DMS79 (cell line): ENCODE results near the gene ACCSL.
A peak's percentile ranks its signal among the peaks of the same experiment; 100 is the strongest.

ENCODE experiments used
- DNase-seq: peaks from one replicate; lab custom pipeline; 2025; lab: John Stamatoyannopoulos, UW

ACCSL gene

GRCh38 chr11:44018829-44019228 lies 29.0 kb upstream of the ACCSL start:
- no peak for DNase-seq

- no peak for DNase-seq
These were observed 22.8 kb upstream of the ACCSL start for GRCh38 chr11:44024977-44025376.

- no peak for DNase-seq
These were observed 22.1 kb upstream of the ACCSL start for GRCh38 chr11:44025727-44026126.

- DNase-seq, result no peak
These were observed 19.4 kb upstream of the ACCSL start for GRCh38 chr11:44028401-44028800.

GRCh38 chr11:44028816-44029506 lies 18.8 kb upstream of the ACCSL start:
- no peak for DNase-seq

- DNase-seq, result no peak
These were observed 18.3 kb upstream of the ACCSL start for GRCh38 chr11:44029507-44029845.

- DNase-seq, result no peak
These were observed 17.5 kb upstream of the ACCSL start for GRCh38 chr11:44029977-44030911.

GRCh38 chr11:44030996-44031395 lies 16.8 kb upstream of the ACCSL start:
- DNase-seq, result no peak

GRCh38 chr11:44031549-44031948 lies 16.2 kb upstream of the ACCSL start:
- DNase-seq, result no peak

- DNase-seq, result no peak
These were observed 15.3 kb upstream of the ACCSL start for GRCh38 chr11:44032299-44033085.

- DNase-seq, result no peak
These were observed 14.3 kb upstream of the ACCSL start for GRCh38 chr11:44033411-44033850.

- no peak for DNase-seq
These were observed 13.9 kb upstream of the ACCSL start for GRCh38 chr11:44033856-44034255.

- DNase-seq, result no peak
These were observed 13.1 kb upstream of the ACCSL start for GRCh38 chr11:44034639-44035038.

GRCh38 chr11:44036811-44037657 lies 10.7 kb upstream of the ACCSL start:
- peak; percentile 21 for DNase-seq

- DNase-seq, result no peak
These were observed 10.2 kb upstream of the ACCSL start for GRCh38 chr11:44037658-44037998.

GRCh38 chr11:44043157-44043556 lies 4.6 kb upstream of the ACCSL start:
- DNase-seq, result no peak

- DNase-seq, result no peak
These were observed 1.6 kb upstream of the ACCSL start for GRCh38 chr11:44046182-44046581.

GRCh38 chr11:44047298-44047697 lies 483 bp upstream of the ACCSL start:
- DNase-seq, result no peak

GRCh38 chr11:44049832-44050231 lies 2.1 kb downstream of the ACCSL start:
- DNase-seq, result no peak

- no peak for DNase-seq
These were observed 3.4 kb downstream of the ACCSL start for GRCh38 chr11:44051171-44051570.

- DNase-seq, result no peak
These were observed 9.6 kb downstream of the ACCSL start for GRCh38 chr11:44057340-44057739.

GRCh38 chr11:44058275-44058674 lies 10.5 kb downstream of the ACCSL start:
- DNase-seq, result no peak
